Stimulated activated CD8-positive, alpha-beta memory T cell treated with anti-CD3 and anti-CD28 coated beads, Interleukin-2, amount 100 ng/mL, for 1 hour (primary cell): Measurements from ENCODE around the gene MYL7.
"Not testable (repeated sequence)": the region's sequence is repeated elsewhere in the genome, so short reads cannot be mapped to it uniquely, and the experiment has no call there.

Source experiments
- DNase-seq, 2 donors: peaks; one replicate each; pipeline ENCODE4 v3.0.0-alpha.2; 2020; ENCODE audit warnings: low read depth in 2 of 2

The MYL7 gene

DNA sequence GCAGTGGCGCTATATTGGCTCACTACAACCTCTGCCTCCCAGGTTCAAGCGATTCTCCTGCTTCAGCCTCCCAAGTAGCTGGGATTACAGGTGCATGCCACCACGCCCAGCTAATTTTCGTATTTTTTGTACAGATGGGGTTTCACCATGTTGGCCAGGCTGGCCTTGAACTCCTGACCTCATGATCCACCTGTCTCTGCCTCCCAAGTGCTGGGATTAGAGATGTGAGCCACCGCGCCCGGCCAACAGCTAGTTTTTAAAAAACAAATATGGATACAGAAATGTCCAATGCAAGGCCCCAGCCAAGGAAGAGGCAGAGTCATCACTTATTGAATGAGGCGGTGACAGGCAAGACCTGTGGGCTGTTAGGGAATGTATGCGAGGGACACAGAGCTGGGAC is 30.8 kb upstream of the MYL7 start:
- not testable (repeated sequence) for DNase-seq

- no peak for DNase-seq
Observed at GRCh38 chr7:44167920-44168319, 26.8 kb upstream of the MYL7 start.

DNA sequence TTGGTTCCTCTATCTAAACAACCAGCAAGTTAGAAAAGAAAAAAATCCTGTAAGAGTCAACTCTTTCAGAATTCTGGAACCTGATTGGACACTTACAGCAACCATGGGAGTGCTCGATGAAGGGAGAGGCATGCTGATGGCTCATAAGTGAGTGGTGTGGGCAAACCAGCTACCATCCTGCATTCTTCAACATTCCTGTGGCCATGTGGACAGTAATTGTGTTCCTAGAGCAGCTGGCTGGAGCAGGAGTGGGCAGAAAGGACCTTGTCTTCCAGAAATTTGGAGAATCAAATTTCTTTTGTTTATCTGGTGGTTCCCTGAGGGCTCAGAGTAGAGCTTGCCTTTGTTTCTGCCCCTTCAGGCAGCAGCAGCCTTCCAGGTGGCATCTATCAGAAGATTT is 22.5 kb upstream of the MYL7 start:
- no peak for DNase-seq

DNA sequence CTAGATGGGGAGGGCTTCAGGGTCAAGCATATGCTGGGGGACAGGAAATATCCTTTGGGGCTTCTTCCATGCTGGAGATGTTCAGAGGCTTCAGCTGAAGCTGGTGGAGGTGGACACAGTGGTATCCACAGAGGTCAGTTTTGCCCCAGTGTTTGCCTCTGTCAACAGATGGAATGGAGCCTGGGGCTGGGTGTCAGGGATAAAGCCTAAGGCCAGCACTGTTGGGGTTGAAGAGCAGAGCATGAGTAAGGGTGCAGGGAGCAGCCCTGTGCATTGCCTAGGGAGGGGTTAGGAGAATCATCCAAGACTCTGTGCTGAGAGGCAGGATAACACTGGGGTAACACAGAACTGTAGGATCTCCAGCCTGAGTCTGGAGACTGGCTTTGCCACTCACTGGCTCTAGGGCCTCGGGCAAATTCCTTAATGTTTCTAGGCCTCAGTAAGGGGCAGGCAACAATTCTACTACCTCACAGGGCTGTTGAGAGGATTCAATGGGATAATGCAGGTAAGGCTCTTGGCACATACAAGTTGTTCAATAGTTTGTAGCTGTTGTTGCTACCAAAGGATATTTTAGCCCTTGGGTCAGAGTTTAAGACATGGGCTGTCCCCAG is 21.8 kb upstream of the MYL7 start:
- no peak for DNase-seq

GRCh38 chr7:44162179-44162578 is 21.0 kb upstream of the MYL7 start:
- DNase-seq = no peak

DNA sequence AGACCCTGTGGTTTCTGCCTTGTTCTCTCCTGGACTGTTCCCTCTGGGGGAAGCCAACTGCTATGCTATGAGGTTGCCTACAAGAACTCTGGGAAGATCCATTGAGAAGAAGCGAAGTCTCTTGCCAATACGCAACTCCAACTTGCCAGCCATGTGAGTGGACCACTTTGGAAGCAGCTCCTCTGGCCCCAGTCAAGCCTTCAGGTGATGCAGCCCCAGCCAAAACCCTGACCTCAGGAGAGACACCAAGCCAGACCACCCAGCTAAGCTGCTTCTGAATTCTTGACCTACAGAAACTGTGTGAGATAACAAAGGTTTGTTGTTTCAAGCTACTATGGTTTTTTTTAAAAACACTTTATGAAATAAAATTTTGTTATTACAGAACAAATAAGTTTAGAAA is 20.2 kb upstream of the MYL7 start:
- no peak for DNase-seq

- no peak for DNase-seq
Observed at GRCh38 chr7:44159824-44160630, 18.9 kb upstream of the MYL7 start.

GRCh38 chr7:44158873-44159631 is 17.9 kb upstream of the MYL7 start:
- DNase-seq = no peak

- no peak for DNase-seq
Observed at GRCh38 chr7:44158096-44158872, 17.2 kb upstream of the MYL7 start.

DNA sequence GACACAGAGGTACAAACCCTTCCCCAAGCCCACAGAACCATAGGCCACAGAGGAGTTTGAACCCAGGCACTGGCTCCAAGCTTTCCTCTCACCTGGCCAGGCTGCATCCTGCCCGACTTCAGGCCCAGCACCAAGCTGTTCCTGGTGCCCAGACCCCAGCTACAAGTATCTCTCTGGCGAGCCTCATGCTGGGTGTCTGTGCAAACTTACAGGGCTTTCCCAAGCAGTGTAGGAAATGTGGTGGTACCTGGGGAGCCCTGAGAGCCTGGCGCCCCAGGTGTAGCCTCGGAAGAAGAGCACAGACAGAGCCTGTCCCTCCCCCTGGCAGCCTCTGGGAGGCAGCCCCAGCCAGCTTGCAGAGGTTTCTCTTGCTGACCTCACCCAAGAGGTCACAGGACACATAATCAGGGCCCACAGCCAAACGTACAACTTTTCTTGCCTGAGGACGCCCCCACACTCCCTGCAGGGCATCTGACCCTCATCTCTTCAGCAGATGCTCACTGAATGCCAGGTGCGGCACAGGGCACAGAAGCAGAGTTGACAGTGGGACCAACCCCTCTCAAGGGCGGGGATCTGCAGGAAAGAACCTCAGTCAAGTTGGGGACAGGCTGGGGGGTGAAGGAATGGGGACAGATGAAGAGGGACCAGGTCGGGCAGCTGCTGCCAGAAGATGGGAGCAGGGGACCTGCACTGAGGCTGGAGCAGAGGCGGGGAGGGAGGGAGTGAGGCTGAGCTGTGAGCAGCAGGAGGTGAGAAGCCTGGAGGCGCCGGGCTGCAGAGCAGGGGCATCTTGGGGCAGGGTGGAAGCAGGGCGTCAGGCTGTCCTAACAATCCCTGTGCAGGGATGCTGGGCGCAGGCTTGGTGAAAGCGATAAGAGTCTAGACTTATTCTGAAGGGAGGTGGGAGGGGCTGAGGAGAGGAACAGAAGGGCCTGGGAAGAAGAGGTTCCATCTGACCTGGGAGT is 16.3 kb upstream of the MYL7 start:
- DNase-seq = no peak

GRCh38 chr7:44156453-44157010 is 15.4 kb upstream of the MYL7 start:
- DNase-seq = no peak

DNA sequence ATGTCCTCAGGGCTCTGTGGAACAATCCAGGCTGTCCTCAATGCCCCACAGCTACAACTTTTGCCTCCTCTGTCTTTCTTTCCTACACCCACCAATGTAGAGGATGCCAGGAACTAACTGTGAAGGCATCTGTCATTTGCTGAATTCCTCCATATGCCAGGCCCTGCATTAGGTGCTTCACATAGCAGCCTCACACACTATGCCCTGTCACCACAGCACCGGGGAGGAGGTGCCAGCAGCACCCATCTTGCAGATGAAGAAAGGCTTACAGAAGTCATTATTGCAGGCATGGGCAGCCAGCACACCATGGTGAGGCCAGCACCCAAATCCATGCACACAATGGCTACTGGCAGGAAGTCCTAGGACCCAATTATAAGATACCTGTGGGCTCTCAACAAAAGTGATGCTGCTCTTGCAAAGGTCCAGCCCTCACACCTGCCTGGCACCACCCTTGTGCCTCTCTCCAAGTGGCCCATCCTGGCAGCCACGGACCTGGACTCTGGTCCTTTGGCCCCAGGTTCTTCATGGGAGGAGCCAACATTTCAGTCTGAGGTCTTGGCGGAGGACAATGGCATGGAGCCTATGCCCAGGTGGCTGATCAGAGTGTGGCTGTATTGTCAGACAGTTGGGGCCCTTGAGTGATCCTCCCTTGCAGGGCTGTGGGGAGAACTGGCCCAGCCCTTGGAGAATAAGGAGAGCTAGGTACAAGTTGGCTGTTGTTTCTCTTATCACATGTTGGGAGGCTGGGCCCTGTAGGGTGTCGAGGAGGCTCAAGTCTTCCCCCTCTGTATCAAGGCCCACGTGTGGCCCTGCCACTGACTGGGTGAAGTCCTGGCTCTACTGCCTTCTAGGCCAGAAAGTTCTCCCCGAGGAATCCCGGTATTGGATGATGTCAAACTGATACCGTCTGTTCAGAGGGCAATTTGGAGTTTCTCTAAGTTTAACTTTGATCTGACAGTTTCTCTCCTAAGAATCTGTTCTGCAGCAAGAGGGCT is 14.4 kb upstream of the MYL7 start:
- DNase-seq = no peak

DNA sequence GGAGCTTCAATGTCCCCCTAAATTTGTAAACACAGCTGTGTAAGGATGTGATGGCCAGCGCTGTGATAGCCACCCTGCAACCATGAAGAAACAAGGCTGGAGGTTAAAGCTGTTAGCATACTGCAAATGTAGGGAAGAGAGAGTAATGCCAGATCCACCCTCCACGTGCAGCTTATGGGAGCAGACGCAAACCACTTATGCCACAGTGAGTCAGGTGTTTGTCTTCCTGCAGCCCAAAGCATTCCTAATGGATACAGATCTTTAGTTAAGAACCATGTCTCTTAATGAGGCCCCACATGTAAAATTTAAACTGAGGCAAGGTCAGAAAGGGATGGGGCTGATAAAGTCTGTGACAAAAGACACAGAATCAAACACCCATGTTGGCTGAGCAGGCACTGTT is 13.6 kb upstream of the MYL7 start:
- DNase-seq = no peak

GRCh38 chr7:44153948-44154335 is 12.8 kb upstream of the MYL7 start:
- no peak for DNase-seq

- no peak for DNase-seq
Observed at GRCh38 chr7:44152971-44153947, 12.1 kb upstream of the MYL7 start.

DNA sequence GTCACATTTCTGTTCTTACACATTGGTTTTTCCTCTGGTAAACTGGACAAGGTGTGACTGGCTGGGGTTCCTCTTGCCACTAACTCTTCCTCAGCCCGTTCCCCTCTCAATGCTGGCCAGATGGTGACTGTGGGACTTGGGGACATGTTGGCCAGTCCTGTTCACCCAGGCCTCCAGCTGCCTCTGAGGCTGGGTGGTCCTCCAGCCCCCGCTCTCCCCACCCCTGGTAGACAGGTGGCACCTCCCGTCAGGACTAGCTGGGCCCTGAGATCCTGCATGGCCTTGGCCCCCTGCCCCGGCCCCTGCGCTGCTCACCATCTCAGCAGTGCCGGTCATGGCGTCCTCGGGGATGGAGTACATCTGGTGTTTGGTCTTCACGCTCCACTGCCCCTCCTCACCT is 10.8 kb upstream of the MYL7 start:
- DNase-seq = no peak

GRCh38 chr7:44150966-44151941 is 10.1 kb upstream of the MYL7 start:
- DNase-seq = no peak
